SU-DHL-6 (cell line): ENCODE results near the gene ARMC12.

Experiments
- H2AFZ ChIP-seq: fragments of 200-600 bp; sonication (generic); 2 replicates; pipeline ENCODE4 v1.6.1; 2014; ENCODE audit warnings: low read depth, mild to moderate bottlenecking, moderate library complexity, mixed read lengths, antibody characterized with exemption, low read length; ENCODE audit not compliant: severe bottlenecking
- H3F3A ChIP-seq: fragments of 200-600 bp; shearing (Covaris generic); 2 replicates; pipeline ENCODE4 v1.6.0; 2016; ENCODE audit warnings: antibody characterized with exemption, mild to moderate bottlenecking; ENCODE audit not compliant: insufficient read depth
- H3K27ac ChIP-seq: fragments of 200-600 bp; sonication (generic); 2 replicates; pipeline ENCODE4 v1.5.1; 2016; ENCODE audit warnings: low read depth, mild to moderate bottlenecking, low read length, moderate library complexity, mixed read lengths
- H3K27me3 ChIP-seq: fragments of 200-600 bp; sonication (generic), shearing (Covaris generic); 2 replicates; pipeline ENCODE4 v1.6.0; 2014; ENCODE audit warnings: mild to moderate bottlenecking, low read length
- H3K36me3 ChIP-seq: fragments of 200-600 bp; sonication (generic); 2 replicates; pipeline ENCODE4 v1.6.1; 2014; ENCODE audit warnings: mild to moderate bottlenecking, low read length, mixed read lengths
- H3K4me2 ChIP-seq: fragments of 300-600, 200-600 bp; shearing (Covaris generic), sonication (generic); 2 replicates; pipeline ENCODE4 v1.6.0; 2014; ENCODE audit warnings: low read length, low read depth, mild to moderate bottlenecking; ENCODE audit not compliant: poor library complexity, severe bottlenecking
- H3K4me3 ChIP-seq: fragments of 200-600 bp; sonication (generic); 2 replicates; pipeline ENCODE4 v1.5.1; 2014; ENCODE audit warnings: antibody characterized with exemption, low read length, mild to moderate bottlenecking, mixed read lengths; ENCODE audit not compliant: insufficient read depth, poor library complexity, severe bottlenecking
- H3K79me2 ChIP-seq: fragments of 200-600 bp; sonication (generic); 2 replicates; pipeline ENCODE4 v1.6.1; 2014; ENCODE audit warnings: mild to moderate bottlenecking, low read length, moderate library complexity; ENCODE audit not compliant: insufficient read depth
- H3K9ac ChIP-seq: fragments of 200-600 bp; sonication (generic); 2 replicates; pipeline ENCODE4 v1.7.0; 2014; ENCODE audit warnings: mild to moderate bottlenecking, low read length
- H3K9me2 ChIP-seq: fragments of 200-600 bp; sonication (generic); replicated peaks from 2 replicates; pipeline ENCODE4 v1.6.1; 2014; ENCODE audit warnings: low read length; ENCODE audit not compliant: insufficient read depth
- H3K9me3 ChIP-seq: fragments of 200-600 bp; sonication (generic); 2 replicates; pipeline ENCODE4 v1.6.1; 2014; ENCODE audit warnings: low read length, mixed read lengths; ENCODE audit not compliant: insufficient read depth
- H4K20me1 ChIP-seq: fragments of 200-600 bp; sonication (generic); 2 replicates; pipeline ENCODE4 v1.6.1; 2014; ENCODE audit warnings: low read depth, mild to moderate bottlenecking, antibody characterized with exemption, low read length, moderate library complexity, mixed read lengths
- CTCF ChIP-seq: fragments of 200-600 bp; sonication (generic); IDR thresholded peaks from one replicate; pipeline ENCODE4 v1.5.1; 2017; ENCODE audit warnings: antibody characterized with exemption, mild to moderate bottlenecking, low read length, moderate library complexity; ENCODE audit not compliant: insufficient read depth, poor library complexity, severe bottlenecking
- EZH2phosphoT487 ChIP-seq: fragments of 200-600 bp; sonication (generic), shearing (Covaris generic); conservative IDR thresholded peaks from 2 replicates; pipeline ENCODE4 v1.6.1; 2018; ENCODE audit warnings: mild to moderate bottlenecking, antibody characterized with exemption, low read length, moderate library complexity, mixed read lengths

Gene ARMC12

DNA sequence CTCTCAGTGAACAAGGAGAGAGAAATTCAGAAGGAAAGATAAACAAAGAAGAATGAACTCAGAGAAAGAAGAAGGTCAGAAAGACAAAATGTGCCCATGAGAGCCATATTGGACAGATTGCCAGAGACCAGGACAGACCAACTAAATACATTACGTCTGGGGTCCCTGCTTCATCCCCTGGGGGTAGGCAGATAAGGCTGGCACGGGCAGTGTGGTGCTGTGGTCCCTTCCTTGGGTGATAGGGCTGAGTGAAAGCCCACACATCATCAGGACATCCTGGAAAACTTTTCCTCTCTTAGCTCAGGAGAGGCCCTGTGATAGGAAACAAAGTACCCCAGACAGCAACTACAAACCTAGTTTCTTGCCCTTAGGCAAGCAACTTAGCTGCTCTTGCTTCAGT lies 13.2 kb upstream of the ARMC12 start:
- Histone ChIP-seq H3K9me2 (no peaks in the 10 kb centered on the region), H3F3A (peaks cover 29% of the 10 kb centered on the region), H3K79me2 (no peaks in the 10 kb centered on the region), H3K27ac (no peak overlapping the region), H3K36me3 (no peaks in the 10 kb centered on the region), H3K4me2 (no peak overlapping the region), H3K4me3 (no peak overlapping the region), H4K20me1 (no peaks in the 10 kb centered on the region), H3K9ac (no peak overlapping the region), H2AFZ (no peak overlapping the region), H3K27me3 (no peaks in the 10 kb centered on the region), H3K9me3 (no peaks in the 10 kb centered on the region)
- TF ChIP-seq CTCF (no peak), EZH2phosphoT487 (no peak)

- Histone ChIP-seq H3K36me3 (no peaks in the 10 kb centered on the region), H3K4me3 (no peak overlapping the region), H3K4me2 (no peak overlapping the region), H3F3A (peaks cover 30% of the 10 kb centered on the region), H3K27me3 (no peaks in the 10 kb centered on the region), H4K20me1 (no peaks in the 10 kb centered on the region), H3K9me3 (no peaks in the 10 kb centered on the region), H3K9me2 (no peaks in the 10 kb centered on the region), H2AFZ (no peak overlapping the region), H3K27ac (no peak overlapping the region), H3K9ac (no peak overlapping the region), H3K79me2 (no peaks in the 10 kb centered on the region)
- TF ChIP-seq CTCF (no peak), EZH2phosphoT487 (no peak)
Measured at GRCh38 chr6:35724059-35724458, 12.8 kb upstream of the ARMC12 start.

- Histone ChIP-seq H4K20me1 (no peaks in the 10 kb centered on the region), H3K9ac (no peak overlapping the region), H3K36me3 (no peaks in the 10 kb centered on the region), H3F3A (peaks cover 30% of the 10 kb centered on the region), H2AFZ (no peak overlapping the region), H3K4me2 (no peak overlapping the region), H3K4me3 (no peak overlapping the region), H3K27me3 (no peaks in the 10 kb centered on the region), H3K9me2 (no peaks in the 10 kb centered on the region), H3K9me3 (no peaks in the 10 kb centered on the region), H3K79me2 (no peaks in the 10 kb centered on the region), H3K27ac (no peak overlapping the region)
- TF ChIP-seq CTCF (no peak), EZH2phosphoT487 (no peak)
Measured at GRCh38 chr6:35724471-35724870, 12.4 kb upstream of the ARMC12 start.
